GM18520 (cell line): ENCODE measurements around the gene CDKAL1.
A peak's percentile ranks its signal among the peaks of the same experiment; 100 is the strongest.
"Not testable (repeated sequence)": the region's sequence is repeated elsewhere in the genome, so short reads cannot be mapped to it uniquely, and the experiment has no call there.

Experiments
- ATAC-seq: cut with Tn5 transposase; IDR thresholded peaks from one replicate; pipeline ENCODE4 v1.9.1; 2021; ENCODE audit not compliant: unreplicated experiment

Gene CDKAL1

GRCh38 chr6:20632696-20633095 lies 98.4 kb downstream of the CDKAL1 start:
- no peak for ATAC-seq

DNA sequence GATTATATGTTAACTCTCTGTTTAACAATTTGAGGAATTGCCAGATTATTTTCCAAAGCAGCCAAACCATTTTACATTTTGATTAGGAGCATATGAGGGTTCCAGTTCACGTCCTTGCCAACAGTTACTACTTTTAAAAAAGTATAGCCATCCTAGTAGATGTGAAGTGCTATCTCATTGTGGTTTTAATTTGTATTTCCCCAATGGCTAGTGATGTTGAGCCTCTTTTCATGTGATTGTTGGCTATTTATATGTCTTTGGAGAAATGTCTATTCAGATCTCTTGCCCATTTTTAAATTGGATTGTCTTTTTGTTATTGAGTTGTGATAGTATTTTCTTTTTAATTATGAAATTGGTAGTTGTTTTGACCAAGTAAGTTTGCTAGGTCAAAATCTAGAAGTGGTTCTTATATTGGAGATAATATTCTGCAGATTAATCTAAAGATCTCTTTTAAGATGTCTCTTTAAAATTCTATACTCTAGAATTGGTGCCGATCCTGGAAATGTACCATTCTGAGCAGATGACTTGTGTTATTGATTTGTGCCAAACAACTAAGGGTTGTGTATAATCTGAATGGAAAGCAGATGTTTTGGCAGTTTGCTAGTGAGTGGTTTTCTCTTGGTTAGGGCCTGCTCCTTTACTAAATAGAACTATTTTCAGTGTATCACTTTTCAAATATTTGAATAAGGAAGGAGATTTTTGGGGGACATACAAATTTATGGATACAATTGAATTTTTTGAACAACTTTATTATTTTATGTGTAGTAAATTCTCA lies 99.5 kb downstream of the CDKAL1 start:
- no peak for ATAC-seq

- ATAC-seq = no peak
Measured at GRCh38 chr6:20639161-20639560, 104.9 kb downstream of the CDKAL1 start.

GRCh38 chr6:20640181-20640580 lies 105.9 kb downstream of the CDKAL1 start:
- no peak for ATAC-seq

DNA sequence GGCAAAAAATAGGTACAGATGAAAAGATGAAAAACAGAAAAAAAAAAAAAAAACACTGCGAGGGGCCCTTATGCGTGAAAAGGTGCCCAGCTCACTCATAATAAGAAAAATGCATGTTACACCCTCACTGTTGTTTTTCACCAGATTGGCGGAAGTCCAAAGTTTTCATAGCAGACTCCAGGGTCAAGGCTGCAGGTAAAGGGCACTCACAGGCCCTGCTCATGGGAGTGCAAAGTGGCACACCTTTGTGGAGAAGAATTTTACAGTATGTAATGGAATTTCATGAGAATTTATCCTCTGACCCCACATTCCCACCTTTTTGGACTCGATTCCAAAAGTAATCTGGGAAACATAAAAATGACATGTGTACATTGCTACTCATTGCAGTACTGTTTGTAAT lies 108.2 kb downstream of the CDKAL1 start:
- no peak for ATAC-seq

DNA sequence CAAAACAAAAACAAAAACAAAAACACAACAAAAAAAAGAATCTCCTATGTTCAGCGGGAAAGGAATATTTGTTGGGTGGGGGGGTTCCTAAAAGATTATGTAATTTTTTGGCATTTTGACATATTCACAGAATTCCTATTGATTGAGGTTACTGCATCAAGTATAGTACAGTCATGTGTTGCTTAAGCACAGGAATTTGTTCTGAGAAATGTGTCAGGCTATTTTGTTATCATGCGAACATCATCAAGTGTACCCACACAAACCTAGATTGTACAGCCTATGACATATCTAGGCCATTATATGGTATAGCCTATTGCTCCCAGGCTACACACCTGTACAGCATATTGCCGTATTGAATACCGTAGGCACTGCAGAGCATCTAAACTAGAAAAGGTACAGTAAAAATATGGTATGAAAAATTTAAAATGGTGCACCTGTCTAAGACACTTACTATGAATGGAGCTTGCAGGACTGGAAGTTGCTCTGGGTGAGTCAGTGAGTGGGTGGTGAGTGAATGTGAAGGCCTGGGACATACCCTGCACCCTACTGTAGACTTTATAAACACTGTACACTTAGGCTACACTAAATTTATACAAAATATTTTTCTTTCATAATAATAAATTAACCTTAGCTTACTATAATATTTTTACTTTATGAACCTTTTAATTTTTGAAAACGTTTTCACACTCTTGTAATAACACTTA lies 110.6 kb downstream of the CDKAL1 start:
- ATAC-seq = no peak

- ATAC-seq = not testable (repeated sequence)
Measured at GRCh38 chr6:20645572-20645971, 111.3 kb downstream of the CDKAL1 start.

- ATAC-seq = no peak
Measured at GRCh38 chr6:20647585-20647984, 113.3 kb downstream of the CDKAL1 start.

DNA sequence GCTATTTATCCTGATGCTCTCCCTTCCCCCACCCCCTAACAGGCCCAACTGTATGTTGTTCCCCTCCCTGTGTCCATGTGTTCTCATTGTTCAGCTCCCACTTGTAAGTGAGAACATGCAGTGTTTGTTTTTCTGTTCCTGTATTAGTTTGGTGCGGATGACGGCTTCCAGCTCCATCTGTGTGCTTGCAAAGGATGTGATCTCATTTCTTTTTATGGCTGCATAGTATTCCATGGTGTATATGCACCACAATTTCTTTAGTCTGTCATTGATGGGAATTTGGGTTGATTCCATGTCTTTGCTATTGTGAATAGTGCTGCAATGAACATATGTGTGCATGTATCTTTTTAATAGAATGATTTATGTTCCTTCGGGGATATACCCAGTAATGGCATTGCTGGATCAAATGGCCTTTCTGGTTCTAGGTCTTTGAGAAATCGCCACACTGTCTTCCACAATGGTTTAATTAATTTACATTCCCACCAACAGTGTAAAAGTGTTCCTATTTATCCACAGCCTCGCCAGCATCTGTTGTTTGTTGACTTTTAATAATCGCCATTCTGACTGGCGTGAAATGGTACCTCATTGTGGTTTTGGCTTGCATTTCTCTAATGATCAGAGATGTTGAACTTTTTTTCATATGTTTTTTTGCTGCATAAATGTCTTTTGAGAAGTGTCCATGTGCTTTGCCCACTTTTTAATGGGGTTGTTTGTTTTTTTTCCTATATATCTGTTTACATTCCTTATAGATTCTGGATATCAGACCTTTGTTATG lies 115.6 kb downstream of the CDKAL1 start:
- ATAC-seq = not testable (repeated sequence)

DNA sequence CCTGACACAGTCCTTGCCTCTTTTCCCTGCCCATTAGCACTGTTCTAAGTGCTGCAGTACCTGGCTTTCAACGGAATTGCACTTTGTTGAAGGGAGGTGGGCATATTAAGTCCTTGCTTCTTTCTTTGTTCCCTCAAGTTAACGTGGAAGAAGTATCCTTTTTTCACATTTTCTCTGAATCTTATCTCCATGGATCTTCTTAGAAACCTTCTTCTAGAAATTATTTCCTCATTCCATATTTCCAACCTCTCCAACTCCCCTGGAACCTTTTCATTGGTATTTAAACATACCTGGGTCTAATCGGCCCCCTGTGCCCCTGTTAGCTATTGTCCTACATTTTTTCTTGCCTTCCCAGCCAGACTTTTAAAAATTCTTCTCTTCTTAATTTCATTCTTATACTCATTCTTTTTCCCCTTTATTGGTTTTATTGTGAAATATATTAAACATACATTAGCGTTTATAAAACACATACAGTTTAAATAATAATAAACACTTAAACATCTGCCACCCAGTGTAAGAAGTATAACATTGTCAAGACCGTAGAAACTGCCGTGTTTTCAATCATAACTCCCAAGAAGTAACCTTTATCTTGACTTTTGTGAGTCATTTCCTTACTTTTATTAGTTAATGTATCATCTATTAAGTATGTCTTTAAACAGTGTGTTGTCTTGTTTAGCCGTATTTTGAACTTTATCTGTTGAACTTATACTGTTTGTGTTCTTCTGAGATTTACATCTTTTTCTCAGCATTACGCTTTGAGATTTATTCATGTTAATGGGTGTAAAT lies 118.2 kb downstream of the CDKAL1 start:
- ATAC-seq = no peak

GRCh38 chr6:20653085-20653479 lies 118.8 kb downstream of the CDKAL1 start:
- no peak for ATAC-seq

- ATAC-seq = no peak
Measured at GRCh38 chr6:20655317-20655716, 121.1 kb downstream of the CDKAL1 start.

- no peak for ATAC-seq
Measured at GRCh38 chr6:20657274-20657800, 123.1 kb downstream of the CDKAL1 start.

DNA sequence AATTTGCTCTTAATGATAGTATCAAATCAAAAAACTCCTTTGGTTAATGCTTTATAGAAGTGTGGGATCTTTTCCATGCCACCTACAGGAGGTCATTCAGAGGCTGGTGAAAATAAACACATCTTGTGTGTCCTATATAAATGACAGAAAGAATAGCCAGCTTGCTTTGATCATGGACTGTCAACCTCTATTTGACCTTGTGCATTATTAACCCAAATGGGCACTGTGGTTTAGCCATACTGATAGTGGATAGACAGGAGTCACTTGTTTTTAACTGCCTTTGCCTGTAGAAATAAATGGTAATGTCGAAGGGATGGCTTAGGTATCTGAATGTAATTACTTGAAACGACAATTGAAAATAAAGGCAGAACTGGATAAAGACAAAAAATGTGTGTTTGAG lies 123.8 kb downstream of the CDKAL1 start:
- ATAC-seq = no peak

DNA sequence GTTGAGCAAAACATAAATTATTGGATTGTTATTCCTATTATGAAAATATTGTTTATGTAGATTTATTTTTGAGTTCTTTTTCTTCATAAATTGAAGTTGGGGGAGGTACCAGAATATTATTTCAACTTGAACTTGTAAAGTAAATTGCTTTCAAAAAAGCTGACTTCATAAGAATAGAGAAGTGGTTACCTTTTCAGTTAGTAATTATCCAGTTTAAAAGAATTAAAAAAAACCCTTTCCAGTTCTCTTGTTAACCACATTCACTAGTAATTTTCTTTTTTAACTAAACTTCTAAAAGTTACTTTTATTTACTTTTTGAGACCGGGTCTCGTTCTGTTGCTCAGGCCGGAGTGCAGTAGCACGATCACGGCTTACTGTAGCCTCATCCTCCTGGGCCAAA lies 124.3 kb downstream of the CDKAL1 start:
- ATAC-seq = no peak

DNA sequence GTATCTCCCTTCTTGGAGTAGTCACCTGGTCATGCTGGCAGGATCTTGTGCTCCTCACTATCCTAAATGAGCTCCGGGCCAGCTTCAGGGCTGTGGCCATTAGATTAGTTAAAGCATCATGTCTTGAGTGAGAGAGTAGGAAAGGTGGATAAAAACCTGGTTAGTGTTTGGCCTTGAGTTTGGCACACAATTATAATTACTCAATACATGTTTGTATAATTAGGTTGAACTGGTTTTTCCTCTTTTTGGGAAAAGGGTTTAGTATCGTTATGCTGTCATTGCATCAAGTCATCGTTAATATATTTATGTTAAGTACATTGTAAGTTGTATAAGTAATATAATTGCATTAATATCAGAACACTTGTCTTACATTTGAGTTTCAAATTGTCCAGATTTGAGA lies 126.3 kb downstream of the CDKAL1 start:
- ATAC-seq = no peak

GRCh38 chr6:20661721-20662120 lies 127.5 kb downstream of the CDKAL1 start:
- no peak for ATAC-seq

DNA sequence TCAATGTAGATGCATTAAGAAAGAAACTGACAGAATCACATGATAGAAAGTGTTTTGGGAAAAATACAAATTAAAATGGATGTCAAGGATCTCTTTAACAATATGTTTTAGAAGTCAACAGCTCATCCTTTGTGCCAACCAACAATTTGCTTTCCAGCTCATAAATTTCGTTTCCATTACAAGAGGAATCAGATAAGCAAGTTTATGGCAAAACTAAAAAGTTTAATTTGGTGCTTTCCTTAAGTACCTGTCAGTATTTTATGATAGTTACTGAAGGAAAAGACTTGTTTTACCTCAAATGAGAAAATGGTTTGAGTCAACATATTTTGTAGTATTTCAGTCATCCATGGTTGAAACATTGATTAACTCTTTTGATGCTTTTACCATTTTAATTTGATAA lies 130.0 kb downstream of the CDKAL1 start:
- ATAC-seq = no peak

- ATAC-seq = no peak
Measured at GRCh38 chr6:20665290-20665689, 131.0 kb downstream of the CDKAL1 start.

- peak; percentile 56 for ATAC-seq
Measured at GRCh38 chr6:20669571-20670314, 135.5 kb downstream of the CDKAL1 start.
